ENCODE data around the gene LRRTM1.

Gene LRRTM1, protein sequence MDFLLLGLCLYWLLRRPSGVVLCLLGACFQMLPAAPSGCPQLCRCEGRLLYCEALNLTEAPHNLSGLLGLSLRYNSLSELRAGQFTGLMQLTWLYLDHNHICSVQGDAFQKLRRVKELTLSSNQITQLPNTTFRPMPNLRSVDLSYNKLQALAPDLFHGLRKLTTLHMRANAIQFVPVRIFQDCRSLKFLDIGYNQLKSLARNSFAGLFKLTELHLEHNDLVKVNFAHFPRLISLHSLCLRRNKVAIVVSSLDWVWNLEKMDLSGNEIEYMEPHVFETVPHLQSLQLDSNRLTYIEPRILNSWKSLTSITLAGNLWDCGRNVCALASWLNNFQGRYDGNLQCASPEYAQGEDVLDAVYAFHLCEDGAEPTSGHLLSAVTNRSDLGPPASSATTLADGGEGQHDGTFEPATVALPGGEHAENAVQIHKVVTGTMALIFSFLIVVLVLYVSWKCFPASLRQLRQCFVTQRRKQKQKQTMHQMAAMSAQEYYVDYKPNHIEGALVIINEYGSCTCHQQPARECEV

DNA sequence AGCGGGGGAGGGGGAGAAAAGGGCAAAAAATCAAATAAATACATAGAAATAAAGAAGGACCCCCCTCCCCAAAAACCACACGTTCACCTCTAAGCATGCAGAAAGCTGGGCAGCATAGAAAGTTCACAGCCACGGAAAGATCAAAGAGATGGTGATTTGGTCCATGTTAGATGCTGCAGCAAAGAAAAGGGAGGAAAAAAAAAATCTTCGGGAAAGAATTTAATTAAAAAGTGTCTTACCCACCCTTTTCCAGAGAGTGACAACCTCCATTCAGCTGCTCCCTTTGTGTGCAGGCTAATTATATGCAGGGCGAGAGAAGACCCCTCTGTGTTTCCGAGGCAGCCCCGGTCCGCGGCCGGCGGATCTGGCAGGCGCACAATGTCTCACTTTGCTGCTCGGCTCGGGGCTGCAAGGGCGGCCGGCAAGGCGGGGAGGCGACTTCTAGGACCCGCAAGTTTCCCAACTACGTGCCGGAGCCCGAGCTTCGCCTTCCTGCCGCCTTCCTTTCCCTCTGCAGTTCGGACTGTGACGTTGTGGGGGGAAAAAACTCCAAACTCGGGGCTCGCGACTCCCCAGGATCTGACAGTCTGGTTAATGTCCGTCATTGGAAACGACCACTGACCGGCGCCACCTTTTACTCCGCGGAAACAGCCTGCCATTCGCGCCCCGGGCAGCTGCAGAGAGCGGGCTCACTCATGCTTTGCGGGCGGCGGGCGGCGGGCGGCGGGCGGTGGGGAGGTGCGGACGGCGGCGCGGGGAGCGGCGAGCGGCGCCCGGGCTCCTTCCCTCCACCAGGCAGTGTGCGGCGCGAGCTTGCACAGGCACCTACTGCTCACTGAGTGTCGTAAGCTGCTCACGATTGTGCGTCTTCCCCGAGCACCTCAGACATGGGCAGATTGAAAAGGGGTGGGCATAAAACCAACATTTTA is at the start of gene LRRTM1:
TSS of gene LRRTM1 (minus strand) at position 844 of the 929 bp plus-strand sequence. CDS start 933 bp downstream, outside the sequence.
- no peak for DNase-seq (ENCODE audit: low spot score)

DNA sequence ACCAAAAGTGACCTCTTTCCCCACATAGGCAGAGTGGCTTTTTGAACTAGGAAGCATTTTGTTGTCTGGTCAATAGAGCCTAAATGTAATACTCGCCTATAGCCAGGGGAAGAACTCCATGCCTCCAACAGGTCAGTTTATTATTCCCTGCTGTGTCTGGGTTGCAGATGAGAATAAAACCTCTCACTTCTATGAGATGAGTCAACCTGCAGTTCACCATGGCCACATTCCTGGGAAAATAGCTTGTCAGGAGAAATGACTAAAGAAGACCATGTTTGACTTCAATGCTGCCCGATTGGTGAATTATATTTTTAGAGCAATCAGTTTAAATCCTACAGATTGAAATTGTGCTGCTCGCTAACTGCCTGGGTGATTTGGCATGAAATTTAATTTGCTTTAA is 46.7 kb upstream of the LRRTM1 start:
- DNase-seq (ENCODE audit: low spot score) = no peak

DNA sequence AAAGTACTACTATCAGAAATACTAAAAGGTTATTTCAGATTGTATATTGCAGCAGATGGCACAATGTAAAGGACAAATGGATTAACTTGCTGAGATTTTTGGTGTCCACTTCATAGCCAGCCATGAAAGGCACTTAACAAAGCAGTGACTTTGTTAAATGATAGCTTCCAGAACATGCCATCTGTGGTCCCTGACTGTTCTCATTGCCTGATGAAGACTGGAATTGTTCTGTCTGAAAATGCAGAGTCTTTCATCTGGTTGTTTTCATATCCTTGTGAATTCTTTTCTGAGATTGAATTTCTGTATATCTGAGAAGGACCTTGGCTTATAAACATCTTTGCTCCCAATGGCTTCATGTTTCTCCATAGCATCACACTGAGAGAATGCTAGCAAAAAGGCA is 44.4 kb upstream of the LRRTM1 start:
- no peak for DNase-seq (ENCODE audit: low spot score)

DNA sequence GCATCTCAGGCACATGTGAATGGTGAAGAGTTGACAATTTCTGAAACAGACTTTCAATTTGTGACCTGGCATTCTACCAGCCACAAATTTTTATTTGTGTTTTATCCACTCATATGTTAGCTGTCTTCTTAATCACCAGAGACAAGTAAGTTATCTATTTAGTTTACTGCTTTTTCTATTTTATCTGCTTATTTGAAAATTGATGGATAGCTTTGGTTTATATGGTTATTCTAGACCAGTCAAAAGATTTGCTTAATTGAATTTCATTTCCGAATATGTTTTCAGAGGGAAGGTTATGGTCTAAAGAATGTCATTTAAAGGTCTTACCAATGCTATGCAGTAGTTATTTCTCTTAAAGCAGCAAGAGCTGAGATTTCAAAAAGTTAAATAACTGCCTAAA is 43.5 kb upstream of the LRRTM1 start:
- no peak for DNase-seq (ENCODE audit: low spot score)

DNA sequence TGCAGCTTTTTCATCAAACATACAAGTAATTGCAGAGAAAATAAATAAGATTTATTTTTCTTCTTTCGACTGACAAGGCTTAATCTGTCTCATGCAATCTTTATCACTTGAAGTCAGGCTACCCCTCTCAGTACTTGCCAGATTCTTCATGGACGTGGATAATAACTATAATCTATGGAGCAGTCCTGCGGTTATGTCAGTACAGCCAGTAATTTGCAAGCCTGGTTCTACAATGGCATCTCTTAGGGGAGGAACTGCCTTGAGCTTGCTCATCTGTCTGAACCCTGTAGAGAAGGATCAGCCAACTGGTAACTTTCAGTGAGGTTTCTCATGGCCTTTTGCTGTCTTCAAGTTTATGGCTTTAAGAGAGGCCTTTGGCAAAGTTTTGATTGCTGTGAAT is 35.5 kb upstream of the LRRTM1 start:
- no peak for DNase-seq (ENCODE audit: low spot score)

DNA sequence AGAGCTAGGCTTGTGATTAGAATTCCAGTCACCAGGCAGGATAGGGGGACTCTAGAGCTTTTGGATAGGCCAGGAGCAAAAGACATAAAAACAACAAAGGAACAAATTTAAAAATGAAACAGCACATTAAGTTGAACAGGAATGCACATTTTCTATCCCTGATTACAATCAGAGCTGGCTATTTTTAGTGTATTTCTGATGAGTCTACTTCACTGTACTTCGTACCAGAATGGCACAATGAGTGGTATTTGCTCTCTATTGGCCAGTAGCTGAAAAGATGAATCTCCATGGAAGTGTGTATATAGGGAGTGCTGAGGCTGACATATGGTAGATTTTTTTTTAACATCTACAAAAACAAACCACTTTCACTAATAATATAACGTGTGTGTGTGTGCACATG is 34.2 kb upstream of the LRRTM1 start:
- no peak for DNase-seq (ENCODE audit: low spot score)

DNA sequence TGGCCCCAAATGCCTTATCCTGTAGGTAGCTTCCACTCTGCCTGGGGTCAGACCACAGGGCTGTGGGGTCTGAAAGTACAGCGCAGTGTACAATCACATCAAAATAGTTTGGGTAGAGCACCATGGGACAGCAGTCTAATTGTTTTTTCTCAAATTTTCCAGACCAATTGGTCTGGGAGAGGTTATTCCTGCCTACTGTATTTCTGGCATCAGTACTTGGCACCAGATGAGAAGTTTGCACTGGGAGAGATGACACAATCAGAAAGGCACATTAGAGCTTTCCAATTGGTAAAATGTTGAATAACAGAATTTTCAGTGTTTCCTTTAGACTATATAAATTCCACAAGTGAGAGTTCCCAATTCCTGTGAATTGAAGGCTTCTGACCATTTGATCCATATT is 30.9 kb upstream of the LRRTM1 start:
- DNase-seq (ENCODE audit: low spot score) = no peak

DNA sequence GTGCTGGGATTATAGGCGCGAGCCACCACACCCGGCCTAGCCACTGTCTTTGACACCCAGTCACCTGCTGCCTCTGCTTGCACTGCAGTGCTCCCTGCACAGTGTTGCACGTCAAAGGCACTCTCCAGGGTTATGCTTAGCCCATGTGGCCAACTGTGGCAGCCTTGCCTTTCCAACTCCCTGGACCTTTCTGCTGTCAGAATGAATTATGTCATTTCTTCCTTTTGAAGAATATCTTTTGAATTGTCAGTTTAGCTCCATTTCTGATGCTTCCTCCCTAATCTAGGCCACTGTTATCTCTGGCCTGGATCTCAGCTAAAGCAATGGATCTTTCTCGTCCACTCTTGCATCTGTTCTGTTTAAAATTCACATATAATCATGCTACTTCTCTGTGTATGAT is 29.3 kb upstream of the LRRTM1 start:
- DNase-seq (ENCODE audit: low spot score) = no peak

DNA sequence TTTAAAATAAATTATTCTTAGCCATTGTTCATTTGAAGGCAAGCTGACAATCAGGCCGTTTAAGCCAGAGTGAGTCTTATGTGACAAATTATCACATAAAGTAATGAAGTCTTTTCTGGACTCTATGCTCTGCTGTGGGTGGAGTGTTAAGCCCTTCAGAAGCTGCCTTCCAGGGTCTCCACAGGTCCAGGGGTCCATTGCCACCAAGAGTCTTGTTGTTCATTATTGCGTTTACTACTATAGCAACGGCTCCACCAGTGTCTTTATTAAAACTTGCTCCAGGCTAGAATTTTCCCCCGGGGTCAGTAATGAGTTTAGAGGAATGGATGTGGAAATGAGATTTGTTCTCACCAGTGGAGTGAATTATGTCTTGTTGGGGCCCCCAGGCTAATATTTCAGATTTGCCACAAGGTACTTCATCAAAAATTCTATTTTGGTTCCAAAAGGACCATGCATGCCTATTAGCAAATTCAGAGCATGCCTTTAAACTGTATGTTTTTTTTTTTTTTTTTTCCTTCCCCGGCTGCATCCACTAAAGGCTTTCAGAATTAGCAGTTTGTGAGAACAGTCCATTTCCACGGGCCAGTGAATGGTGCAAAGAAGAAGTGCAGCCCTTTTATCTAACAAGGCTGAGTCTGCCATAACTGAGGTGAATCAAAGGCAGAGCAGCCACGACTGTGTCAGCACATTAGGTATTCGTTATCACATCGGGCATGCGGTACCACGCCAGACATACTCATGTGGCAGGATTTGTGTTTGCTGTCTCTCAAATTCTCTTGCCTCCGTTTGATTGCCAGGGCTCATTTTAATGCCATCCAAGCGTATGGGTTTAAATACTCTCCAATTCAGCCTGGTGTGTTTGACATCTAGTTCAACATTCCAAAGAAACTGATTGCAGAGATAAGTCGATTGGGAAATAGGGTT is 26.2 kb upstream of the LRRTM1 start:
- no peak for DNase-seq (ENCODE audit: low spot score)

DNA sequence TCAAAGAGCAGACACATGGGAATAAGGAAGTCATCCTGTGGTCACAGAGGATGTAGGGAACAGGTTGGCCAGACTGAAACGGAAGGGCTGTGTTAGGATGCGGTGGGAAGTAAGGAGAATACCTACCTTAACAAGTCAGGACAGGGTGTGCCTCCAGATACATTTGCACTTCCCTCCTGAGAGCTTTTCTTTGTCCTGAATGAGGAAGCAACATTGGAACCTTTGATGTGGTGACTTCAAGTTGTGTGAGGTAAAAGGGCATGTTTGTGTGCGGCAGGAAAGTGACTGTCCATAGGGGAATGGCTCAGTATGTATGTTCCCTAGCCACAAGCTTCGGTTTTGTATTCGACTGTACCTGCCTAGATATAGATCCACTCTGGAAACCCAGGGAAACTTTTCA is 24.9 kb upstream of the LRRTM1 start:
- no peak for DNase-seq (ENCODE audit: low spot score)

DNA sequence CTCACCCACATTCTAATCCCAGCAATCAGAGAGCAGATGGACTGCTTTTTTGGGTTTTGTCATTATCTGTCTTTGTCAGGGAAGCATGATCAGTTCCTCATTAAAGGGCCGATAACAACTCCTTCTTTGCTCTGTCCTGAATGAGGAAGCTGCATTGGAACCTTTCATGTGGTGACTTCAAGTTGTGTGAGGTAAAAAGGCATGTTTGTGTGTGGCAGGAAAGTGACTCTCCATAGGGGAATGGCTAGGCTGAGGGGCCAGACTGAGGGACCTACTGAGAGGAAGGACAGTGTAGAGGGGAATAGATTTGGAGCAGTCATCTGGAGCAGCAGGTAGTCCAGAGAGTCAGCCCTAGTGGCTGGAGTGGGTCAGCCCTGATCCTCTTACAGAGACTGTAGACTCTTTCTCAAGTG is 23.6 kb upstream of the LRRTM1 start:
- DNase-seq (ENCODE audit: low spot score) = no peak

DNA sequence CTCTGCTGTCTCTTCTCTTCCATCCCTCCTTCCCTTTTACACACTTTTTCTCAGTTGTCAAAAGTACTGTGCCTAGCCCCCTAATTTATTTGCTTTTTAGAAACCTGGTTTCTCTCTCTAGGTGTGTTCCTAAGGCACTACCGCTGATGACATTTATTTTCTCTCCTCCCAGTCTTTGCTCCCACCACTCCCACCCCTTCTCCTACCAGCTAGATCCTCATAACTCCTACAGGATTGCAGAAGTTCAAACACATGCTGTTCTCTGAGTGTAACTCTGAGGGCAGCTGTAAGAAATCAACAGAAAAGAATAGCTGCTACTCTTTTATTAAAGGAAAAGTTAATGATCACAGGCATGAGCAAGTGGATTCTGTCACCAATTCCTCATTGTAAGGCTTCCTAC is 22.3 kb upstream of the LRRTM1 start:
- DNase-seq (ENCODE audit: low spot score) = no peak

DNA sequence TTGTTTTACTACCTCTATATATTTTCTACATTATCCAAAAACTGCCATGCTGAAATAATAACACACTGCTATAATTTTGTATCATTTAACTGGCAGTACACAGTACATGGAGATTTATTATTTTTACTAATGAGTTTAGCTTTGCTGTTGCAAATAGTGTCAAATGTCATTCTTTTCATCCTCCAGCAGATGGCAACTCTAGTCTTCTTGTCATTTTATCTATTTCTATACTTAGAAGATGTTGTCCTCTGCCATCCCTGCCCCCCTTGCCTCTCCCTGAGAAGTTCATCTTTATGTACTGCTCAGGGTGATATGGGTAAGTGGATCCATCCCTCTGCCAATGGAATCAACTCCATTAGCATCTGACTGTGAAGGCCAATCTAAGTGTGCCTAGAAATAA is 21.7 kb upstream of the LRRTM1 start:
- no peak for DNase-seq (ENCODE audit: low spot score)

DNA sequence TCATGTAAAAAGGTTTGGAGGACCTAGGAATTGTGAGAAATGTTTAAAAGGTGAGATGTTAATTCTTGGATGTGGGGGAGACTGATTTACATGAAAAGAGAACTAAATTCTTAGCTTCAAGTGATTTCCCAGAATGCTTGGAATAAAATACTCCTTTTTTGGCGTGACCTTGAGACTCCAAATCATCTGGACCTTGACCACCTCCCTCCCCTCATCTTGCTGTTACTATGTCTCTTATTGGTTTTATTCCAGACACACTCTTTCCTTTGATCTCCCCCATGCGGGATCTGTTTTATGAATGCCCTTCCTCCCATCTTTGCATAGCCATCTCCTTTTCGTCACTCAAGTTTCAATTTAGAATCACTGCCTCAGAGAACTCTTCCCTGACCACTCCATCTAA is 20.0 kb upstream of the LRRTM1 start:
- no peak for DNase-seq (ENCODE audit: low spot score)

DNA sequence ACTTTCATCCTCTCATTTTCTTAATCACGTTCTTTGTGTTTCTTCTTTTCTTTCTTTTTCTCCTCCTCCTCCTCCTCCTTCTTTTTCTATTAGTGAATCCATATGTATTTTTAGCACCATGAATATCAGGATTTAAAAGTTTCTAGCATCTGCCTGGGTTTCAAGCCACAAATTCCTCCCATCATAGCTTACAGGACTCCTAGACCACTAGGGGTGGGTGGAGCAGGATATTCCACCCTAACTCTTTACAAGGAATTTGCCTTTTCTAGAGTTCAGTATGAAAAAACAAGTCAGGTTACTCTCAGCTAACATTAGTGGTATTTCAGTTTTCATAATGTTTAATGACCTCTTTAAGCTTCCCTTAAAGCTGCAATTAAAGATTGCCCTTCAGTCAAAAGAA is 19.1 kb upstream of the LRRTM1 start:
- DNase-seq (ENCODE audit: low spot score) = no peak

DNA sequence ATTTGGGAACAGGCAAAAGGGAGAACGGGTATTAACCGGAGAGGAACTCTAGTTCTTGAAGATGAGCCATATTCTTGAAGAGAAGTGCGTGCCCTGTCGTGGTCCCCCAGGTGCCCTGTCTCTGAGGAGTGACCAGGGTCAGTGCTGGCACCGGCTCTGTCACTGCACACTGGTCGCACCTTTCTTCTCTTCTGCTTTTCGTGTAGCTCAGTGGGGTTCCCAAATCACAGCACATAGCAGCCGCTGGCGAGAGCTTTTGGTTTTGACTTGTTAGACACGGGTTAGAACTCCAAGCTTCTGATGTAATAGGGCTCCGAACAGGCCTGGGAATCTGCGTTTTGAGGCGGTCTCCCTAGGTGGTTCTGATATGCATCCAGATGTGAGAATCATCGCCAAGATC is 18.4 kb upstream of the LRRTM1 start:
- no peak for DNase-seq (ENCODE audit: low spot score)

DNA sequence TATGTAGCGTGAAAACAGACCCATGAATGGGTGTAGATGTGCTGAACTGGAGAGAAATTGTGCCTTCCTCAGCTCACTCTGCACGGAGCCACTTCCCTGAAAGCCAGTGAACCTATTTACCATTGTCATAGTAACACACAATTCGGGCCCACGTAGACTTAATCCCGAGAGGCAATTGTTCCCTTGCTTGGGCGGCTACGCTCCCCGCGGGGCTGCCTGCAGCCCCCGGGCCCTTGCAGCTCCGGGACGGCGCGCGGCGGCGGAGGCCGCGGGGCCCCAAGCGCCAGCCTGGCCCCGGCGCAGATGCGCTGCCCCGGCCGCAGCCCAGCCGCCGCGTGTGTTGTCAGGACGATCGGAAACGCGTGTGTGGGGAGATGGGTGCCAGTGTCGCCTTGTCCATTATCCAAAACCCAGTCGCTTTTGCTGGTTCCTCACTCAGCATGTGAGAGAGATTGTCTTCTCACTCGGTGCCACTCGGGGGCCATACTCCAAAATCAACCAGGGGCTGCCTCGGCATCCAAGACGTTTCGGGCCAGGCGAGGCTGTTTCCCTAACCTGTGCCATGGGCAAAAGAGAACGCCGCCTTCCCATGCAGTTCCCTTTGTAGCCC is 17.9 kb upstream of the LRRTM1 start:
- DNase-seq (ENCODE audit: low spot score) = no peak

DNA sequence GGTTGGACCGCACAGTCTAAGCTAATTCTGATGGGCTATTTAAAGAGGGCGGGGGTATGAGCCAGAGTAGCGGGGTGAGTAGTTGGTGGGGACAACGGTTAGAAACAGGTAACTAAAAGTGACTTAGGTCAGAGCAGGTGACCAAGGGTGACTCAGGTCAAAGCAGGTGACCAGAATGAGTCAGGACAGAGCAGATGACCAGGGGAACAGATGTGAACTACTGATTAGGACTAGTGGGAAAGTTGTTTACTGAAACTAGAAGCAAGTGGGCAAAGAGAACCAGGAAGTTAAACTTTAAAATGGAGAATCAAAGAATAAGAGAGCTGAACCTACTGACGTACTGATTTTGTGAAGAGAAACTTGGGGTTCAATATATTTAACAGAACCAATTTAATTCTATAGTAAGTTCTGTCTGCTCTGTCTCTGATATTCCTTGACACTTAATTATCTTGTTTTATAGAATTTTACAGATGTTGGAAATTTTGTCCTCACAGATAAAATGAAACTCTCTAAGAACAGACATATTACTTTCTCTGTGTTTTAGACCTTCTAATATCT is 7.8 kb upstream of the LRRTM1 start:
- no peak for DNase-seq (ENCODE audit: low spot score)

DNA sequence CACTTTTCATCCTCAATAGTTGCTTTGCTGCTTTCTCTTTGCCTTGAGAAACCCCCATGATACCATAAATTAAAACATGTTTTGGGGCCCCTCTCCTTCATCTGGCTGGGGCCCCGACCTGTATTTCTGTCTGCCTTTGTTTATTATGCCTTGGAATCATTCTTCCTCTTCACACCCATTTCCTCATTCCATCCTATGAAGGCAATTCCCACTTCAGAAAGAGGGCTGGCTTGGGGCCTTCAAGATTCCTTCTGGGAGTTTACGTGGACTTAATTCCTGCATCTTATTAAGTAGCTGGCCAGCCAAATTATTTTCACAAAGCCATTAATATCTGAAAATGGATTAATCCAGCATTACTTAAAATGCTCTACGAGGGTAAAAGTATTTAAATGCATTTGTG is 6.8 kb upstream of the LRRTM1 start:
- no peak for DNase-seq (ENCODE audit: low spot score)

DNA sequence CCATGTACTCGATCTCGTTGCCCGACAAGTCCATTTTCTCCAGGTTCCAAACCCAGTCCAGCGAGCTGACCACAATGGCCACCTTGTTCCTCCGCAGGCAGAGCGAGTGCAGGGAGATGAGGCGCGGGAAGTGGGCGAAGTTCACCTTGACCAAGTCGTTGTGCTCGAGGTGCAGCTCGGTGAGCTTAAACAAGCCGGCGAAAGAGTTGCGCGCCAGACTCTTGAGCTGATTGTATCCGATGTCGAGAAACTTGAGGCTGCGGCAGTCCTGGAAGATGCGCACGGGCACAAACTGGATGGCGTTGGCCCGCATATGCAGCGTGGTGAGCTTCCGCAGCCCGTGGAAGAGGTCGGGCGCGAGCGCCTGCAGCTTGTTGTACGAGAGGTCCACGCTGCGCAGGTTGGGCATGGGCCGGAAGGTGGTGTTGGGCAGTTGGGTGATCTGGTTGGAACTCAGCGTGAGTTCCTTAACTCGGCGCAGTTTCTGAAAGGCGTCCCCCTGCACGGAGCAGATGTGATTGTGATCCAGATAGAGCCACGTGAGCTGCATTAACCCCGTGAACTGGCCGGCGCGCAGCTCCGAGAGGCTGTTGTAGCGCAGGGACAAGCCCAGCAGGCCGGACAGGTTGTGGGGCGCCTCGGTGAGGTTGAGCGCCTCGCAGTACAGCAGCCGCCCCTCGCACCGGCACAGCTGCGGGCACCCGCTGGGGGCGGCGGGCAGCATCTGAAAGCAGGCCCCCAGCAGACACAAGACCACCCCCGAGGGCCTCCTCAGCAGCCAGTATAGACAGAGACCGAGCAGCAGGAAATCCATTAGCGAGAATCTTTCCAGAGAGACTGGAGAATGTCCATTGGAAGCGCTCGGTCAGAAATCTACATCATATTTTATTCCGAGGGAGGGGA is 1.3 kb downstream of the LRRTM1 start:
- DNase-seq (ENCODE audit: low spot score) = no peak

All from CD4-positive, alpha-beta T cell treated with Interleukin-6 at 100 ng/mL for 8 hours (primary cell).